Activated CD4-positive, alpha-beta T cell treated with anti-CD3 and anti-CD28 coated beads, Interleukin-2, amount 50 U/mL, for 16 hours (primary cell): Measurements from ENCODE around the gene CHADL.
A peak's percentile ranks its signal among the peaks of the same experiment; 100 is the strongest.

Source experiments
- DNase-seq: peaks from one replicate; pipeline ENCODE4 v3.0.0-alpha.2; 2020

CHADL gene

GRCh38 chr22:41229730-41230400, 10.9 kb downstream of the CHADL start:
- no peak for DNase-seq

- DNase-seq: no peak
Observed at GRCh38 chr22:41229215-41229614, 11.5 kb downstream of the CHADL start.

- DNase-seq: no peak
Observed at GRCh38 chr22:41226723-41227655, 13.7 kb downstream of the CHADL start.

GRCh38 chr22:41223535-41223934, 17.2 kb downstream of the CHADL start:
- DNase-seq: no peak

GRCh38 chr22:41222846-41223507, 17.8 kb downstream of the CHADL start:
- DNase-seq: no peak

- DNase-seq: peak; percentile 70
Observed at GRCh38 chr22:41217553-41218157, 23.1 kb downstream of the CHADL start.

- DNase-seq: no peak
Observed at GRCh38 chr22:41216984-41217383, 23.7 kb downstream of the CHADL start.

- no peak for DNase-seq
Observed at GRCh38 chr22:41215926-41216325, 24.8 kb downstream of the CHADL start.

GRCh38 chr22:41215409-41215808, 25.3 kb downstream of the CHADL start:
- DNase-seq: no peak

- no peak for DNase-seq
Observed at GRCh38 chr22:41206719-41207118, 34.0 kb downstream of the CHADL start.

- DNase-seq: peak; percentile 99
Observed at GRCh38 chr22:41204992-41205900, 35.5 kb downstream of the CHADL start, which contains the start of gene L3MBTL2. Gene L3MBTL2 (plus strand): TSS chr22:41205312. CDS start chr22:41205363, 51 bp downstream.

- no peak for DNase-seq
Observed at GRCh38 chr22:41204066-41204465, 36.7 kb downstream of the CHADL start.

GRCh38 chr22:41203118-41203517, 37.6 kb downstream of the CHADL start:
- no peak for DNase-seq

- DNase-seq: no peak
Observed at GRCh38 chr22:41201141-41201540, 39.6 kb downstream of the CHADL start.

GRCh38 chr22:41198027-41198580, 42.6 kb downstream of the CHADL start:
- DNase-seq: peak; percentile 54

- peak; percentile 74 for DNase-seq
Observed at GRCh38 chr22:41197038-41197972, 43.4 kb downstream of the CHADL start.

- DNase-seq: no peak
Observed at GRCh38 chr22:41193829-41194228, 46.9 kb downstream of the CHADL start.

- no peak for DNase-seq
Observed at GRCh38 chr22:41191467-41191866, 49.3 kb downstream of the CHADL start.

- DNase-seq: no peak
Observed at GRCh38 chr22:41184679-41185078, 56.1 kb downstream of the CHADL start.
